ENCODE measurements around the gene HENMT1.
"Not testable (repeated sequence)": the region's sequence is repeated elsewhere in the genome, so short reads cannot be mapped to it uniquely, and the experiment has no call there.

HENMT1 gene

DNA sequence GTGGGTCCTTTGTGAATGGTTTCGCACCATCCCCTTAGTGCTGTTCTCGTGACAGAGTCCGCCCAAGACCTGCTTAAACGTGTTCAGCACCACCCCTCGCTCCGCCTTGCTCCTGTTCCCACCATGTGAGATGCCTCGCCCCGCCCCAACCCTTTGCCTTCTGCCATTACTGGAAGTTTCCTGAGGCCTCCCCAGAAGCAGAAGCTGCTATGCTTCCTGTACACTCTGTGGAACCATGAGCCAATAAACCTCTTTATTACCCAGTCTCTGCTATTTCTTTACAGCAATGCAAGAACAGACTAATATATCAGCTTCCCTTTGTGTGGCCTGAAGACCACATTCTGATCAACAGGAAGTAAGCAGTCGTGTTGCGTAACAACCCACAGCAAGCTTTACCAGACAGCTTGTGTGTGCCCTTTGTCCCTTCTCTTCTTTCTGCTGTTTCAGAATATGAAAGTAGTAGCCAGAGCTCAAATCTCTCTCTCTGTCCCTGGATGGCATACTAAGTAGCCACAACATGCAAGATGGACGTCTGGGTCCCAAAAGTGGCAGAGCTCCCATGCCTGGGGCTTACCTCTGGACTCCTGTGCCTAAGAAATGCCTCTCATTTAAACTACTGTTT lies 14.1 kb downstream of the HENMT1 start:
- Histone ChIP-seq H3K4me1 (ENCODE audit: control insufficient read depth, insufficient read depth, low read length) (no peaks in the 10 kb centered on the region), H3K9me3 (ENCODE audit: control insufficient read depth in 2 of 2, low read length in 2 of 2) (peaks cover 0 to 3% of the 10 kb centered on the region in 2 donors), H3K36me3 (ENCODE audit: control insufficient read depth in 2 of 2, insufficient read depth in 2 of 2, low read length in 2 of 2) (peaks cover 0 to 2% of the 10 kb centered on the region in 2 donors), H3K4me3 (ENCODE audit: low read length in 2 of 2) (no peak overlapping the region), H3K27me3 (ENCODE audit: control insufficient read depth in 1 of 2, insufficient read depth in 2 of 2, low read length in 2 of 2) (no peaks in the 10 kb centered on the region), H3K27ac (ENCODE audit: low read length) (peak overlapping the region; percentile 37), H3K9ac (ENCODE audit: low read length in 2 of 2) (no peak overlapping the region)

- H3K4me3 ChIP-seq (ENCODE audit: low read length in 2 of 2) = no peak overlapping the region
- no peaks in the 10 kb centered on the region for H3K9me3 ChIP-seq (ENCODE audit: control insufficient read depth in 2 of 2, low read length in 2 of 2)
- peaks cover 0 to 2% of the 10 kb centered on the region in 2 donors for H3K36me3 ChIP-seq (ENCODE audit: control insufficient read depth in 2 of 2, insufficient read depth in 2 of 2, low read length in 2 of 2)
- no peaks in the 10 kb centered on the region for H3K4me1 ChIP-seq (ENCODE audit: control insufficient read depth, insufficient read depth, low read length)
- H3K27ac ChIP-seq (ENCODE audit: low read length) = no peak overlapping the region
- no peaks in the 10 kb centered on the region for H3K27me3 ChIP-seq (ENCODE audit: control insufficient read depth in 1 of 2, insufficient read depth in 2 of 2, low read length in 2 of 2)
- H3K9ac ChIP-seq (ENCODE audit: low read length in 2 of 2) = peak overlapping the region in 1 of 2 donors; percentile 34
Measured at GRCh38 chr1:108646265-108646647, 14.6 kb downstream of the HENMT1 start.

DNA sequence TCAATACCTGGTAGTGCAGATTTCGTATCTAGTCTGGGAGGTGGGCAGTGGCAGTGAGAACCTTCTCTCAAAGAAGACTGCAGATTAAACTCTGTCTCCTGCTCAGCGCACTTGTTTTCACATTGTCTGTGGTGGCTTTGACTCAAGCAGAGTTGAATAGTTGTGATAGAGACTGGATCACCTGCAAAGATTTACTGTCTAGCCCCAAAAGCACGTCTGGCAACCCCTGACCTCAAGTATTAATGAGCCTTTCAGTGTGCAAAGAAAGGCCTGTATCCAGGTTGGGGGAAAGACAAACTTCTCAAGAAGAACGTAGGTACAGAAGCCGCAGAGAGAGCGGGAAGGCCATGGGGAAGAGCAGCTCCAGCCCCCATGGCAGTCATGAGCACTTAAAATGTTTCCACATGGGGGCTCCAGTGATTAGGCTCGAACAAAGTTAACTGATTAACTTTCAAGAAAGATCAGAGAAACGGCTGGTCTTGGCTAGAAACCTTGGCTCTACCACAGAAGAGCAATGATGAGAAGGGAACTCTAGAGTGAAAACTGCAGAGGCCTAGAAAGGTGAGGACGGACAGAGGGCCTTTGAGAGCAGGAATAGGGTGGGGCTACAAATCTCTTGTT lies 15.2 kb downstream of the HENMT1 start:
- Histone ChIP-seq H3K9ac (ENCODE audit: low read length in 2 of 2) (peak overlapping the region in 1 of 2 donors; percentile 34), H3K9me3 (ENCODE audit: control insufficient read depth in 2 of 2, low read length in 2 of 2) (no peaks in the 10 kb centered on the region), H3K36me3 (ENCODE audit: control insufficient read depth in 2 of 2, insufficient read depth in 2 of 2, low read length in 2 of 2) (peaks cover 0 to 2% of the 10 kb centered on the region in 2 donors), H3K27ac (ENCODE audit: low read length) (no peak overlapping the region), H3K27me3 (ENCODE audit: control insufficient read depth in 1 of 2, insufficient read depth in 2 of 2, low read length in 2 of 2) (no peaks in the 10 kb centered on the region), H3K4me3 (ENCODE audit: low read length in 2 of 2) (no peak overlapping the region), H3K4me1 (ENCODE audit: control insufficient read depth, insufficient read depth, low read length) (no peaks in the 10 kb centered on the region)

GRCh38 chr1:108644984-108645383 lies 15.9 kb downstream of the HENMT1 start:
- H3K4me3 ChIP-seq (ENCODE audit: low read length in 2 of 2) = no peak overlapping the region

DNA sequence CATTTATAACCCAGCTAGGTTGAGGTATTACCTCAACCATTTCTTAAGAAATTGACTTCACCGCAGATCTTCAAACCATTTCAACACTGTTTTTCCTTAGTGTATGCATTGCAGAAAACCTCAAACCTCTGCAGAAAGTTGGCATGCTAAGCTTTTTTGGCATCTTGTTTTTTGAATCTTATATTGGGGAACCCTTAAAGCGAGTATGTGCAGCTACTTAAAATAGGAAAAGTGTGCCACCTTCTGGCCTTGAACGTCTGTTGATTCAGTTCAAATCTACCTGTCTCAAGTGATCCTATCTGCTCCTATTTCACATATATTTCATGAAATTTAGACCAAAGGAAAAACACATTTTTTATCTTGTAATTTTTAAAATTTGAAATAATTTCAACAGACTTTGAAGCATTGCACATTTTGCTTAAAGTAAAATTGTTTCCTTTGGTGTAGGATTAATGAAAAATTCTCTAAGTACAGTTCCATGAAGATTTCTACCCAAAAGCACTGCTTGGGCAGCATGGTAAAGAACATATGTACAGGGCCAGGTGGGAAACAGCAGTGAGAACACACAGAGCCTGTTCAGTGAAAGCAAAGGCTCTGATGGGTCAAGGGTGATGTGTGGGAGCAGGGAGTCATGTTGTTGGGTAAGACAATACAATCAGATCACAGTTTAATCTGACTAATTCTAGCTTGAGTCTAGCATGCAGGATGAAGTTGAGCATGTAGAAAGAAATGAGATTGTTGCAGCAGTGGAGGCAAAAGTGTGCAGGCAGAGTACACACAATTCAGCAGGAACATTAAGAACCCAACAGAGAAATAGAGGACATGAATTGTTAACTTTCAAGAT lies 17.2 kb downstream of the HENMT1 start:
- Histone ChIP-seq H3K27ac (ENCODE audit: low read length) (no peak overlapping the region), H3K27me3 (ENCODE audit: control insufficient read depth in 1 of 2, insufficient read depth in 2 of 2, low read length in 2 of 2) (no peaks in the 10 kb centered on the region), H3K4me3 (ENCODE audit: low read length in 2 of 2) (no peak overlapping the region), H3K4me1 (ENCODE audit: control insufficient read depth, insufficient read depth, low read length) (no peaks in the 10 kb centered on the region), H3K9me3 (ENCODE audit: control insufficient read depth in 2 of 2, low read length in 2 of 2) (no peaks in the 10 kb centered on the region), H3K9ac (ENCODE audit: low read length in 2 of 2) (no peak overlapping the region), H3K36me3 (ENCODE audit: control insufficient read depth in 2 of 2, insufficient read depth in 2 of 2, low read length in 2 of 2) (no peaks in the 10 kb centered on the region)

More at GRCh38 chr1:108644984-108645383, 15.9 kb downstream of the HENMT1 start:
- Histone ChIP-seq H3K4me1 (ENCODE audit: control insufficient read depth, insufficient read depth, low read length) (no peaks in the 10 kb centered on the region), H3K9ac (ENCODE audit: low read length in 2 of 2) (no peak overlapping the region), H3K36me3 (ENCODE audit: control insufficient read depth in 2 of 2, insufficient read depth in 2 of 2, low read length in 2 of 2) (peaks cover 0 to 2% of the 10 kb centered on the region in 2 donors), H3K9me3 (ENCODE audit: control insufficient read depth in 2 of 2, low read length in 2 of 2) (no peaks in the 10 kb centered on the region), H3K27me3 (ENCODE audit: control insufficient read depth in 1 of 2, insufficient read depth in 2 of 2, low read length in 2 of 2) (no peaks in the 10 kb centered on the region), H3K27ac (ENCODE audit: low read length) (no peak overlapping the region)

DNA sequence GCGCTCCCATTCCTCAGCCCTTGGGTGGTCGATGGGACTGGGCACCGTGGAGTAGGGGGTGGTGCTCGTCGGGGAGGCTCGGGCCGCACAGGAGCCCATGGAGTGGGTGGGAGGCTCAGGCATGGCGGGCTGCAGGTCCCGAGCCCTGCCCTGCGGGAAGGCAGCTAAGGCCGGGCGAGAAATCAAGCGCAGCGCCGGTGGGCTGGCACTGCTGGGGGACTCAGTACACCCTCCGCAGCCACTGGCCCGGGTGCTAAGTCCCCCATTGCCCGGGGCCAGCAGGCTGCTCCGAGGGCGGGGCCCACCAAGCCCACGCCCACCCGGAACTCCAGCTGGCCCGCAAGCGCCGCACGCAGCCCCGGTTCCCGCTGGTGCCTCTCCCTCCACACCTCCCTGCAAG lies 20.0 kb downstream of the HENMT1 start:
- H3K4me1 ChIP-seq (ENCODE audit: control insufficient read depth, insufficient read depth, low read length); H3K9me3 ChIP-seq (ENCODE audit: control insufficient read depth in 2 of 2, low read length in 2 of 2); H3K9ac ChIP-seq (ENCODE audit: low read length in 2 of 2); H3K36me3 ChIP-seq (ENCODE audit: control insufficient read depth in 2 of 2, insufficient read depth in 2 of 2, low read length in 2 of 2); H3K27me3 ChIP-seq (ENCODE audit: control insufficient read depth in 1 of 2, insufficient read depth in 2 of 2, low read length in 2 of 2); H3K27ac ChIP-seq (ENCODE audit: low read length); H3K4me3 ChIP-seq (ENCODE audit: low read length in 2 of 2): not testable (repeated sequence)

- H3K36me3 ChIP-seq (ENCODE audit: control insufficient read depth in 2 of 2, insufficient read depth in 2 of 2, low read length in 2 of 2) = no peaks in the 10 kb centered on the region
- no peak overlapping the region for H3K4me3 ChIP-seq (ENCODE audit: low read length in 2 of 2)
- H3K27me3 ChIP-seq (ENCODE audit: control insufficient read depth in 1 of 2, insufficient read depth in 2 of 2, low read length in 2 of 2) = no peaks in the 10 kb centered on the region
- no peak overlapping the region for H3K27ac ChIP-seq (ENCODE audit: low read length)
- H3K9me3 ChIP-seq (ENCODE audit: control insufficient read depth in 2 of 2, low read length in 2 of 2) = no peaks in the 10 kb centered on the region
- no peak overlapping the region for H3K9ac ChIP-seq (ENCODE audit: low read length in 2 of 2)
- H3K4me1 ChIP-seq (ENCODE audit: control insufficient read depth, insufficient read depth, low read length) = no peaks in the 10 kb centered on the region
Measured at GRCh38 chr1:108639899-108640560, 20.9 kb downstream of the HENMT1 start.

DNA sequence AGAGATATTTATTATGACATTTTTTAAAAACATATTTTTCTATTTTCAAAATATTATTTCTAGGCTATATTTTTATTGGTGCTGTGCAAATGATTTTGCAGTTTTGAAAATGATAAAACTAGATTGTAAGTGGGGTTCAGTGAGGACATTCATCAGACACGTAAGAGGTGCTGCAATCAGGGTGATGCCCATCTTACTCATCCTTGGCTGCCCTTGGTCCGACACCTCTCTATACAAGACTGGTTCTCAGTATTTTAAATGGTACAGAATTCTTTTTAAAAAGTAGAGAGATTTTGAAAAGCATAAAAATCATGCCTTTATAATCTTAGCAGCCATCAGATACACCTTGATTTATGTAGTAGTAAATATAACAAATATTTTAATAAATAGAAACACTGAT lies 24.0 kb downstream of the HENMT1 start:
- Histone ChIP-seq H3K27me3 (ENCODE audit: control insufficient read depth in 1 of 2, insufficient read depth in 2 of 2, low read length in 2 of 2) (no peaks in the 10 kb centered on the region), H3K36me3 (ENCODE audit: control insufficient read depth in 2 of 2, insufficient read depth in 2 of 2, low read length in 2 of 2) (peaks cover 0 to 3% of the 10 kb centered on the region in 2 donors), H3K4me3 (ENCODE audit: low read length in 2 of 2) (no peak overlapping the region), H3K9ac (ENCODE audit: low read length in 2 of 2) (no peak overlapping the region), H3K9me3 (ENCODE audit: control insufficient read depth in 2 of 2, low read length in 2 of 2) (no peaks in the 10 kb centered on the region), H3K4me1 (ENCODE audit: control insufficient read depth, insufficient read depth, low read length) (no peaks in the 10 kb centered on the region), H3K27ac (ENCODE audit: low read length) (no peak overlapping the region)

GRCh38 chr1:108634521-108634920 lies 26.4 kb downstream of the HENMT1 start:
- Histone ChIP-seq H3K4me1 (ENCODE audit: control insufficient read depth, insufficient read depth, low read length) (no peaks in the 10 kb centered on the region), H3K9me3 (ENCODE audit: control insufficient read depth in 2 of 2, low read length in 2 of 2) (no peaks in the 10 kb centered on the region), H3K27me3 (ENCODE audit: control insufficient read depth in 1 of 2, insufficient read depth in 2 of 2, low read length in 2 of 2) (no peaks in the 10 kb centered on the region), H3K27ac (ENCODE audit: low read length) (no peak overlapping the region), H3K4me3 (ENCODE audit: low read length in 2 of 2) (no peak overlapping the region), H3K36me3 (ENCODE audit: control insufficient read depth in 2 of 2, insufficient read depth in 2 of 2, low read length in 2 of 2) (peaks cover 0 to 14% of the 10 kb centered on the region in 2 donors), H3K9ac (ENCODE audit: low read length in 2 of 2) (no peak overlapping the region)

- no peaks in the 10 kb centered on the region for H3K27me3 ChIP-seq (ENCODE audit: control insufficient read depth in 1 of 2, insufficient read depth in 2 of 2, low read length in 2 of 2)
- H3K9me3 ChIP-seq (ENCODE audit: control insufficient read depth in 2 of 2, low read length in 2 of 2) = no peaks in the 10 kb centered on the region
- no peak overlapping the region for H3K27ac ChIP-seq (ENCODE audit: low read length)
- H3K36me3 ChIP-seq (ENCODE audit: control insufficient read depth in 2 of 2, insufficient read depth in 2 of 2, low read length in 2 of 2) = peaks cover 0 to 15% of the 10 kb centered on the region in 2 donors
- peaks cover 2% of the 10 kb centered on the region for H3K4me1 ChIP-seq (ENCODE audit: control insufficient read depth, insufficient read depth, low read length)
- H3K4me3 ChIP-seq (ENCODE audit: low read length in 2 of 2) = no peak overlapping the region
- no peak overlapping the region for H3K9ac ChIP-seq (ENCODE audit: low read length in 2 of 2)
Measured at GRCh38 chr1:108628665-108629064, 32.2 kb downstream of the HENMT1 start.
